IMR-90 (cell line): Measurements from ENCODE around the gene NKAP.

Source experiments
- BHLHE40 ChIP-seq: fragments of 150-350 bp; IDR thresholded peaks from 2 replicates; pipeline ENCODE4 v1.6.1; 2016; ENCODE audit warnings: mild to moderate bottlenecking, low read depth, low read length
- CHD1 ChIP-seq: IDR thresholded peaks from 2 replicates; pipeline ENCODE4 v1.6.1; 2012; ENCODE audit warnings: low read depth, low read length, improper control_type of control experiment
- MAFK ChIP-seq: IDR thresholded peaks from 2 replicates; pipeline ENCODE4 v1.6.1; 2012; ENCODE audit warnings: low read depth, low read length, improper control_type of control experiment
- MAZ ChIP-seq: IDR thresholded peaks from 2 replicates; pipeline ENCODE4 v1.6.1; 2012; ENCODE audit warnings: low read depth, mild to moderate bottlenecking, low read length, improper control_type of control experiment, moderate library complexity, borderline replicate concordance
- POLR2A ChIP-seq: IDR thresholded peaks from 2 replicates; pipeline ENCODE4 v1.6.1; 2012; ENCODE audit warnings: mild to moderate bottlenecking, low read depth, low read length
- RCOR1 ChIP-seq: IDR thresholded peaks from 2 replicates; pipeline ENCODE4 v1.6.1; 2012; ENCODE audit warnings: mild to moderate bottlenecking, low read length, improper control_type of control experiment; ENCODE audit not compliant: insufficient replicate concordance
- SMC3 ChIP-seq: fragments of 150-350 bp; IDR thresholded peaks from 2 replicates; pipeline ENCODE4 v1.6.1; 2016; ENCODE audit warnings: low read depth, mild to moderate bottlenecking, antibody characterized with exemption, low read length, moderate library complexity
- TF ChIP-seq, protein P1 (sequence below): conservative IDR thresholded peaks from 2 replicates; pipeline ENCODE4 v1.5.1; 2012; ENCODE audit warnings: mild to moderate bottlenecking, low read depth, low read length, improper control_type of control experiment

DNA sequence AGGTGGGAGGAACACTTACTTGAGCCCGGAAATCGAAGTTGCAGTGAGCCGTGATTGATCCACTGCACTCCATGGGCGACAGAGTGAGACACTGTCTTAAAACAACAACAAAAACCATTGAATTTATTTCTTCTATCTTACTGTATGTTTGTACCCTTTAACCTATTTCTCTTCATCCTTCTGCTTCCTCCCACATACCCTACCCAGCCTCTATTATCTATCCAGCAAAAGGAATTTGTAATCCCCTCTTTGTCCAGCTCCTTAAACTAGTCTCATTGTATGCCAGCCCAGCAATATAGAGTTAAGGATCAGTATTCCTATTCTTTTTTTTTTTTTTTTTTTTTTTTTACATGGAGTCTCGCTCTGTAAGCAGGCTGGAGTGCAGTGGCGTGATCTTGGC lies 1.9 kb upstream of the NKAP start:
- TF ChIP-seq, protein P1, sequence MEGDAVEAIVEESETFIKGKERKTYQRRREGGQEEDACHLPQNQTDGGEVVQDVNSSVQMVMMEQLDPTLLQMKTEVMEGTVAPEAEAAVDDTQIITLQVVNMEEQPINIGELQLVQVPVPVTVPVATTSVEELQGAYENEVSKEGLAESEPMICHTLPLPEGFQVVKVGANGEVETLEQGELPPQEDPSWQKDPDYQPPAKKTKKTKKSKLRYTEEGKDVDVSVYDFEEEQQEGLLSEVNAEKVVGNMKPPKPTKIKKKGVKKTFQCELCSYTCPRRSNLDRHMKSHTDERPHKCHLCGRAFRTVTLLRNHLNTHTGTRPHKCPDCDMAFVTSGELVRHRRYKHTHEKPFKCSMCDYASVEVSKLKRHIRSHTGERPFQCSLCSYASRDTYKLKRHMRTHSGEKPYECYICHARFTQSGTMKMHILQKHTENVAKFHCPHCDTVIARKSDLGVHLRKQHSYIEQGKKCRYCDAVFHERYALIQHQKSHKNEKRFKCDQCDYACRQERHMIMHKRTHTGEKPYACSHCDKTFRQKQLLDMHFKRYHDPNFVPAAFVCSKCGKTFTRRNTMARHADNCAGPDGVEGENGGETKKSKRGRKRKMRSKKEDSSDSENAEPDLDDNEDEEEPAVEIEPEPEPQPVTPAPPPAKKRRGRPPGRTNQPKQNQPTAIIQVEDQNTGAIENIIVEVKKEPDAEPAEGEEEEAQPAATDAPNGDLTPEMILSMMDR = no peak
- TF ChIP-seq POLR2A (no peak), SMC3 (no peak), MAFK (no peak), CHD1 (no peak), BHLHE40 (no peak), RCOR1 (no peak), MAZ (no peak)
